ENCODE results near the gene FALEC.

The FALEC gene

DNA sequence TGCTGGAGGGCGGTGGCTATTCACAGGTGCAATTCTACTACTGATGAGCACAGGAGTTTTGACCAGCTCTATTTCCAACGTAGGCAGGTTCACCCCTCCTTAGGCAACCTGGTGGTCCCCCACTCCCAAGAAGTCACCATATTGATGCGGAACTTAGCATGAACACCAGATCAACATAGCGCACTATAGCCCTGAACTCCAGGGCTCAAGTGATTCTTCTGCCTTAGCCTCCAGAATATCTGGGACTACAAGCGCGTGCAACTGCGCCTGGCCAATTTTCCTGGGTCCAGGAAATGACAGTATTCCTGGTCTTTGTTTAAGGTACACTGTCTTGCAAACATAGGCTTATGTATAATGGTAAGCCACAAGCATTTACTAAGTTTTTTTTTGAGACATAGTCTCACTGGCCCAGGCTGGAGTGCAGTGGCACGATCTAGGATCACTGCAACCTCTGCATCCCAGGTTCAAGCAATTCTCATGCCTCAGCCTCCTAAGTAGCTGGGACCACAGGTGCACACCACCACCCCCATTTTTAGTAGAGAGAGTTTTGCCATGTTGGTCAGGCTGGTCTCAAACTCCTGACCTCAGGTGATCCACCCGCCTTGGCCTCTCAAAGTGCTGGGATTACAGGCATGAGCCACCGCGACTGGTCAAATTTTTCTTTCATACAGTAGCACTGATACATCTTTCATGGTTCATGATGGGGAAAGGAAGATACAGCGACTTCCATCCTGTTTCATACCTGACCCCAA, 51.2 kb downstream of the FALEC start:
- Histone ChIP-seq H3K27ac (ENCODE audit: low read length, poor library complexity, severe bottlenecking) (peak overlapping the region; percentile 97), H3K9me3 (ENCODE audit: control insufficient read depth, low read length) (no peaks in the 10 kb centered on the region), H3K4ac (ENCODE audit: low read depth in 1 of 2, low read length in 2 of 2) (peak overlapping the region; percentile 65 to 85), H3K4me2 (ENCODE audit: low read length, poor library complexity, severe bottlenecking) (peak overlapping the region; percentile 84), H2BK120ac (ENCODE audit: low read depth, low read length) (peak overlapping the region; percentile 59), H3K4me3 (ENCODE audit: insufficient read depth in 1 of 2, low read depth in 1 of 2, low read length in 2 of 2) (peak overlapping the region in 1 of 2 experiments; percentile 48), H2BK15ac (ENCODE audit: low read depth, poor library complexity, severe bottlenecking) (peak overlapping the region; percentile 97), H3K18ac (ENCODE audit: low read depth in 1 of 2, low read length in 2 of 2) (peak overlapping the region; percentile 93 to 94), H3K4me1 (ENCODE audit: control insufficient read depth, insufficient read depth, low read depth, low read length) (peaks cover 52% of the 10 kb centered on the region), H4K8ac (ENCODE audit: low read length) (peak overlapping the region; percentile 50), H3K79me1 (replicated peaks; ENCODE audit: low read length, poor library complexity, severe bottlenecking) (no peaks in the 10 kb centered on the region), H2AK5ac (ENCODE audit: low read length, severe bottlenecking) (peak overlapping the region; percentile 99), H2BK5ac (ENCODE audit: low read depth, low read length, poor library complexity, severe bottlenecking) (peak overlapping the region; percentile 88), H4K91ac (ENCODE audit: low read length) (peak overlapping the region; percentile 90), H3K14ac (ENCODE audit: low read length in 2 of 2) (peak overlapping the region in 1 of 2 experiments; percentile 90), H3K36me3 (ENCODE audit: control insufficient read depth in 1 of 2, insufficient read depth in 2 of 2, low read depth in 1 of 2, low read length in 2 of 2) (peaks cover 5 to 7% of the 10 kb centered on the region in 2 experiments), H2BK12ac (ENCODE audit: low read length in 2 of 2) (peak overlapping the region; percentile 77 to 86), H2AFZ (ENCODE audit: low read depth, low read length) (no peak overlapping the region), H3K27me3 (ENCODE audit: control insufficient read depth in 1 of 2, insufficient read depth in 1 of 2, low read length in 2 of 2) (no peaks in the 10 kb centered on the region), H3K23ac (ENCODE audit: low read length in 2 of 2) (no peak overlapping the region), H3K9ac (ENCODE audit: low read length) (peak overlapping the region; percentile 86)
- 95% methylated on average over 11 of the region's 12 CpGs for WGBS
- peak; percentile 65 for DNase-seq

- Histone ChIP-seq H3K4me1 (ENCODE audit: control insufficient read depth, insufficient read depth, low read depth, low read length) (peaks cover 51% of the 10 kb centered on the region), H2BK12ac (ENCODE audit: low read length in 2 of 2) (peak overlapping the region; percentile 63 to 86), H3K27me3 (ENCODE audit: control insufficient read depth in 1 of 2, insufficient read depth in 1 of 2, low read length in 2 of 2) (no peaks in the 10 kb centered on the region), H2BK120ac (ENCODE audit: low read depth, low read length) (peak overlapping the region; percentile 59), H2BK5ac (ENCODE audit: low read depth, low read length, poor library complexity, severe bottlenecking) (peak overlapping the region; percentile 88), H2BK15ac (ENCODE audit: low read depth, poor library complexity, severe bottlenecking) (peak overlapping the region; percentile 97), H2AFZ (ENCODE audit: low read depth, low read length) (no peak overlapping the region), H3K14ac (ENCODE audit: low read length in 2 of 2) (peak overlapping the region in 1 of 2 experiments; percentile 23), H3K23ac (ENCODE audit: low read length in 2 of 2) (peak overlapping the region in 1 of 2 experiments; percentile 34), H3K4me3 (ENCODE audit: insufficient read depth in 1 of 2, low read depth in 1 of 2, low read length in 2 of 2) (peak overlapping the region in 1 of 2 experiments; percentile 48), H3K4me2 (ENCODE audit: low read length, poor library complexity, severe bottlenecking) (peak overlapping the region; percentile 84), H3K79me1 (replicated peaks; ENCODE audit: low read length, poor library complexity, severe bottlenecking) (no peaks in the 10 kb centered on the region), H3K18ac (ENCODE audit: low read depth in 1 of 2, low read length in 2 of 2) (peak overlapping the region; percentile 67 to 94), H3K27ac (ENCODE audit: low read length, poor library complexity, severe bottlenecking) (peak overlapping the region; percentile 97), H2AK5ac (ENCODE audit: low read length, severe bottlenecking) (peak overlapping the region; percentile 99), H4K91ac (ENCODE audit: low read length) (peak overlapping the region; percentile 90), H4K8ac (ENCODE audit: low read length) (peak overlapping the region; percentile 80), H3K9me3 (ENCODE audit: control insufficient read depth, low read length) (no peaks in the 10 kb centered on the region), H3K9ac (ENCODE audit: low read length) (peak overlapping the region; percentile 86), H3K4ac (ENCODE audit: low read depth in 1 of 2, low read length in 2 of 2) (peak overlapping the region; percentile 73 to 85), H3K36me3 (ENCODE audit: control insufficient read depth in 1 of 2, insufficient read depth in 2 of 2, low read depth in 1 of 2, low read length in 2 of 2) (peaks cover 11% of the 10 kb centered on the region in 2 experiments)
- 45% methylated on average over 1 of the region's 3 CpGs for WGBS
- peak; percentile 78 for DNase-seq
These were observed 51.8 kb downstream of the FALEC start for GRCh38 chr1:150567341-150567716.

DNA sequence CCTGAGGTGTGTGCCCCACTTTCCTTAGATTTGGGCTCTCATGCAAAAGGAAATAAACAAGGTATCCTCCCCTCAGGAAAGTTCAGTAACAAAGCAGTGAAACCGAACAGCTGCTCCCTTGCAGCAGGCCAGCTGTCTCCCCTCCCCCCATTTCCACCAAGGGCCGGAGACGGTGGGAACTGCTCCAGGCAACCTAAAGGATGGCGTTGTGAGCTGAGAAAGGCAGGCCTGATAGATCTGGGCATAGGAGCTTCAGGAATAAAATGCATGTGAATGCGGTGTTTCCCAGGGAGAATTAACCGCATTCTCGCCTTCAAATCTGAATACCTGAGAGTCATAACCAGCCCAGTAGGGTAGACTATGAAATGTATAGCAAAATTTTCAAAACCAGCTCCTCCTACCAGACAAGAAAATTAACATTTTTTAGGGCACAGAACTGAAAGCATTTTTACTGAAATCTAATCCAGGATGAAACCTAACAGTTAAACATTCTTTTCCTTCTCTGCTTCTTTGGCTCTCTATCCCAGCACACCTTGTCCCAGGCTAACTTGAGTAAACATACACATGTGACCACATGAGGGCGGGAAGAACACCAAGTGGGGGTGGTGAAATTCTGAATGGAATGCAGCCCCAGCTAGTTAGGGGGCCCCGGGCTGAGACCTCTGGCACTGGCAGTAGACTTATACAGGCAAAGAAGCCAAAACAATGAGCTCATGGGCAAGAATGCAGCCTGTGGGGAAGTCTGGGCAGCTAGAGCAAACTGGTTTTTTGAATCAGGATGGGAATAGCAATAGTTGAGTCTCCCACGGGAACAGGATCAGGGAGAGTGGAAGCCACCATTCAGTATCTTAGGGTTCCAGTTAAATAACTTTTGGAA, 52.4 kb downstream of the FALEC start:
- peak; percentile 98 for DNase-seq
- Histone ChIP-seq H2BK15ac (ENCODE audit: low read depth, poor library complexity, severe bottlenecking) (peak overlapping the region; percentile 85), H4K91ac (ENCODE audit: low read length) (peak overlapping the region; percentile 77), H3K27me3 (ENCODE audit: control insufficient read depth in 1 of 2, insufficient read depth in 1 of 2, low read length in 2 of 2) (no peaks in the 10 kb centered on the region), H3K14ac (ENCODE audit: low read length in 2 of 2) (peak overlapping the region in 1 of 2 experiments; percentile 55), H2AFZ (ENCODE audit: low read depth, low read length) (no peak overlapping the region), H3K27ac (ENCODE audit: low read length, poor library complexity, severe bottlenecking) (peak overlapping the region; percentile 97), H2BK120ac (ENCODE audit: low read depth, low read length) (peak overlapping the region; percentile 59), H4K8ac (ENCODE audit: low read length) (peak overlapping the region; percentile 80), H3K9ac (ENCODE audit: low read length) (peak overlapping the region; percentile 86), H3K4me1 (ENCODE audit: control insufficient read depth, insufficient read depth, low read depth, low read length) (peaks cover 47% of the 10 kb centered on the region), H2BK5ac (ENCODE audit: low read depth, low read length, poor library complexity, severe bottlenecking) (peak overlapping the region; percentile 88), H3K9me3 (ENCODE audit: control insufficient read depth, low read length) (no peaks in the 10 kb centered on the region), H3K36me3 (ENCODE audit: control insufficient read depth in 1 of 2, insufficient read depth in 2 of 2, low read depth in 1 of 2, low read length in 2 of 2) (peaks cover 13 to 17% of the 10 kb centered on the region in 2 experiments), H2AK5ac (ENCODE audit: low read length, severe bottlenecking) (peak overlapping the region; percentile 99), H3K4me2 (ENCODE audit: low read length, poor library complexity, severe bottlenecking) (peak overlapping the region; percentile 84), H3K23ac (ENCODE audit: low read length in 2 of 2) (no peak overlapping the region), H3K4ac (ENCODE audit: low read depth in 1 of 2, low read length in 2 of 2) (peak overlapping the region; percentile 73 to 75), H3K79me1 (replicated peaks; ENCODE audit: low read length, poor library complexity, severe bottlenecking) (no peaks in the 10 kb centered on the region), H3K4me3 (ENCODE audit: insufficient read depth in 1 of 2, low read depth in 1 of 2, low read length in 2 of 2) (peak overlapping the region in 1 of 2 experiments; percentile 48), H3K18ac (ENCODE audit: low read depth in 1 of 2, low read length in 2 of 2) (peak overlapping the region; percentile 26 to 94), H2BK12ac (ENCODE audit: low read length in 2 of 2) (peak overlapping the region; percentile 64 to 65)
- 3% methylated on average over 6 of the region's 10 CpGs for WGBS

- no peak overlapping the region for H2BK120ac ChIP-seq (ENCODE audit: low read depth, low read length)
- no peak overlapping the region for H4K91ac ChIP-seq (ENCODE audit: low read length)
- no peak overlapping the region for H2BK15ac ChIP-seq (ENCODE audit: low read depth, poor library complexity, severe bottlenecking)
- H3K4ac ChIP-seq (ENCODE audit: low read depth in 1 of 2, low read length in 2 of 2): peak overlapping the region in 1 of 2 experiments; percentile 40
- H3K79me1 ChIP-seq (replicated peaks; ENCODE audit: low read length, poor library complexity, severe bottlenecking): no peaks in the 10 kb centered on the region
- peak overlapping the region; percentile 56 to 79 for H3K18ac ChIP-seq (ENCODE audit: low read depth in 1 of 2, low read length in 2 of 2)
- no peak overlapping the region for H3K14ac ChIP-seq (ENCODE audit: low read length in 2 of 2)
- H3K27ac ChIP-seq (ENCODE audit: low read length, poor library complexity, severe bottlenecking): peak overlapping the region; percentile 97
- no peaks in the 10 kb centered on the region for H3K9me3 ChIP-seq (ENCODE audit: control insufficient read depth, low read length)
- DNase-seq: no peak
- peak overlapping the region in 1 of 2 experiments; percentile 3 for H2BK12ac ChIP-seq (ENCODE audit: low read length in 2 of 2)
- peak overlapping the region; percentile 0 for H3K4me2 ChIP-seq (ENCODE audit: low read length, poor library complexity, severe bottlenecking)
- peak overlapping the region; percentile 86 for H3K9ac ChIP-seq (ENCODE audit: low read length)
- H2AK5ac ChIP-seq (ENCODE audit: low read length, severe bottlenecking): peak overlapping the region; percentile 92
- no peak overlapping the region for H3K4me3 ChIP-seq (ENCODE audit: insufficient read depth in 1 of 2, low read depth in 1 of 2, low read length in 2 of 2)
- H2AFZ ChIP-seq (ENCODE audit: low read depth, low read length): no peak overlapping the region
- no peak overlapping the region for H3K23ac ChIP-seq (ENCODE audit: low read length in 2 of 2)
- H2BK5ac ChIP-seq (ENCODE audit: low read depth, low read length, poor library complexity, severe bottlenecking): peak overlapping the region; percentile 87
- peaks cover 18 to 23% of the 10 kb centered on the region in 2 experiments for H3K36me3 ChIP-seq (ENCODE audit: control insufficient read depth in 1 of 2, insufficient read depth in 2 of 2, low read depth in 1 of 2, low read length in 2 of 2)
- H3K4me1 ChIP-seq (ENCODE audit: control insufficient read depth, insufficient read depth, low read depth, low read length): peaks cover 44% of the 10 kb centered on the region
- no peak overlapping the region for H4K8ac ChIP-seq (ENCODE audit: low read length)
- H3K27me3 ChIP-seq (ENCODE audit: control insufficient read depth in 1 of 2, insufficient read depth in 1 of 2, low read length in 2 of 2): no peaks in the 10 kb centered on the region
These were observed 53.0 kb downstream of the FALEC start for GRCh38 chr1:150568594-150568966.
